Testis (tissue), 3 donors: ENCODE measurements around the gene PSMD13. TPM values are rescaled to one million over a fixed set of nuclear protein-coding genes. Genes with fewer than 3 reads are reported as not detected.

ENCODE experiments used
- DNase-seq: peaks from one replicate; pipeline ENCODE4 v3.0.0-alpha.2; 2019
- H3K27ac ChIP-seq, 2 donors: fragments of 200-600 bp; sonication (generic); one replicate each; pipeline ENCODE4 v1.5.1; 2019
- H3K27me3 ChIP-seq: fragments of 200-600 bp; sonication (generic); one replicate; pipeline ENCODE4 v1.5.1; 2019
- H3K36me3 ChIP-seq: fragments of 200-600 bp; sonication (generic); one replicate; pipeline ENCODE4 v1.5.1; 2017; ENCODE audit warnings: low read depth; ENCODE audit errors: missing control alignments
- H3K4me1 ChIP-seq: fragments of 200-600 bp; sonication (generic); one replicate; pipeline ENCODE4 v1.5.1; 2019
- H3K4me3 ChIP-seq, 2 donors: fragments of 200-600 bp; sonication (generic); one replicate each; pipeline ENCODE4 v1.5.1; 2017 to 2019
- H3K9me3 ChIP-seq: fragments of 200-600 bp; sonication (generic); one replicate; pipeline ENCODE4 v1.5.1; 2017
- POLR2A ChIP-seq: fragments of 450-650 bp; IDR thresholded peaks from one replicate; pipeline ENCODE4 v1.6.1; 2017; ENCODE audit warnings: antibody characterized with exemption, mild to moderate bottlenecking, moderate library complexity
- WGBS, 2 donors: methylation state at CpG; one replicate each; pipeline ENCODE4 v1.1.5; 2018; 5-methylcytosine and 5-hydroxymethylcytosine counted together
- intact Hi-C: fragments of 100-400 bp; cut with DNase I; formaldehyde crosslinking; loops from one replicate; pipeline ENCODE4 v1.15.1; 2023; ENCODE audit warnings: low total_unique reads
- polyA plus RNA-seq: library from polyadenylated mRNA; stranded (reverse); fragments of 350-450 nt; fragmentation: Illumina TruSeq; extraction: RNeasy Lipid Tissue Mini Kit (QIAGEN cat#74804); gene quantifications from one replicate; pipeline ENCODE4 v1.2.3, GENCODE V29; 2014; ENCODE audit warnings: low read depth, low replicate concordance; ENCODE audit not compliant: insufficient read depth
- total RNA-seq, 2 donors: library from RNA; depleted of rRNA; stranded (reverse); fragments of >200 nt; gene quantifications; one replicate each; pipeline ENCODE4 v1.2.3, GENCODE V29; 2016
- TF ChIP-seq, protein P1 (sequence below), 3 experiments: fragments of 450-650 bp in 2 of 3; fragments of 200-600 bp in 1 of 3; sonication (generic) in 1 of 3; IDR thresholded peaks; one replicate each; pipeline ENCODE4 v1.5.1; 2016 to 2019; ENCODE audit warnings: antibody characterized with exemption in 3 of 3, mild to moderate bottlenecking in 2 of 3, moderate library complexity in 1 of 3

The PSMD13 gene
- total and polyA plus RNA-seq, 3 donors from 2014 or later: 128 to 180 (median 133) TPM

DNA sequence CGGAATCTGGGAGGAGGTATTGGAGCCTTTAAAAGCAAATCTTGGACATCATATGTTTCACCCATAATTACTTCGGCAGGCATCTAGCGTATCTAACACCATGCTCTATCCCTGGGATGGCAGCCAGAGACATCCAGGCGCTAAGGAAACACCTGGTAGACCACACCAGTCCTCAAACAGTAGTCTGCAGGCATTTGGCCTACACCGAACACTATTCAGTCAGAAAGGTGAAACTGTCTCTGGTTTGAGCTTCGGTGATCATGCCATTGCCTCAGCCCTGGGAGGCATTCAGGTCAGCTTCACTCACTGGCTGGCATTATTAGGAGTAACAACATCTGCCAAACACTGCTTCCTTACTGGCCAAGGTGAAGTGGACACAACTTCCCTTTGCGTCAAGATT lies 12.4 kb upstream of the PSMD13 start:
- Histone ChIP-seq H3K27me3 (no peaks in the 10 kb centered on the region), H3K27ac (no peak overlapping the region), H3K9me3 (no peaks in the 10 kb centered on the region), H3K4me1 (no peaks in the 10 kb centered on the region), H3K36me3 (no peaks in the 10 kb centered on the region), H3K4me3 (no peak overlapping the region)
- no peak for TF ChIP-seq POLR2A
- TF ChIP-seq, protein P1, sequence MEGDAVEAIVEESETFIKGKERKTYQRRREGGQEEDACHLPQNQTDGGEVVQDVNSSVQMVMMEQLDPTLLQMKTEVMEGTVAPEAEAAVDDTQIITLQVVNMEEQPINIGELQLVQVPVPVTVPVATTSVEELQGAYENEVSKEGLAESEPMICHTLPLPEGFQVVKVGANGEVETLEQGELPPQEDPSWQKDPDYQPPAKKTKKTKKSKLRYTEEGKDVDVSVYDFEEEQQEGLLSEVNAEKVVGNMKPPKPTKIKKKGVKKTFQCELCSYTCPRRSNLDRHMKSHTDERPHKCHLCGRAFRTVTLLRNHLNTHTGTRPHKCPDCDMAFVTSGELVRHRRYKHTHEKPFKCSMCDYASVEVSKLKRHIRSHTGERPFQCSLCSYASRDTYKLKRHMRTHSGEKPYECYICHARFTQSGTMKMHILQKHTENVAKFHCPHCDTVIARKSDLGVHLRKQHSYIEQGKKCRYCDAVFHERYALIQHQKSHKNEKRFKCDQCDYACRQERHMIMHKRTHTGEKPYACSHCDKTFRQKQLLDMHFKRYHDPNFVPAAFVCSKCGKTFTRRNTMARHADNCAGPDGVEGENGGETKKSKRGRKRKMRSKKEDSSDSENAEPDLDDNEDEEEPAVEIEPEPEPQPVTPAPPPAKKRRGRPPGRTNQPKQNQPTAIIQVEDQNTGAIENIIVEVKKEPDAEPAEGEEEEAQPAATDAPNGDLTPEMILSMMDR (IDR thresholded peaks at IDR 0.05): no peak
- no peak for DNase-seq
- intact Hi-C loops: no loop called here
- WGBS, 2 donors: 89 to 94% methylated on average over 7 of the region's 7 CpGs

DNA sequence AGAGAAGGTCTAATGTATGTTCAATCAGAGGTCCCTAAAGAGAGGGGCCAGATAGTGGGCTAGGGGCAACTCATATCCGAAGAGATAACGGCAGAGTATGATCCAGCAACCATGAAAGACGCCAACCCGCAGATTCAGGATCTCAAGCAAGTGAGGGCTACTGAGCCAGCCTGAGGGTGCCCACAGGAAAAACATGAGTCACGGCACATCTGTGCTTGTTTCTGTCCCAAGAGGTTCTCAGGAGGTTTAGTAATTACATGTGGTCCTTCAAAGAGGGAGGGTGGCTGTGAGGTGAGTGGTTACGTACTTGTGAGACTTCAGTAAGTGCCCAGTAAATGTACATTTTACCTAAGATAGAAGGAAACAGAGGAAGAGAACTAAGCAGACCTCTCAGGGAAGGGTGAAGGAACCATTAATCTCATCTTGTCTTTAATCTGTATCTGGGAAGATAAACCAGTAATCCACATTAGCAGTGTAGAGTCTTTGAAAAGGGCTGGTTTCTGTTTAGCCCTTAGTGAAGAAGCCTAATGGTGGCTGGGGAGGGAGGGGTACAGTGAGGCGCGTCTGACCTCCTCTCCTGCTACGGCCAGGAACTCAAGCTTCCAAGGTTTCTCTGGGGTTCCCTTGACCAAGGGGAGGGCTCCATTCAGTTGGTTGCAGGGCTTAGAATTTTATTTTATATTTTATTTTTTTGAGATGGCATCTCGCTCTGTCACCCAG lies 10.9 kb upstream of the PSMD13 start:
- DNase-seq: no peak
- intact Hi-C loops: no loop called here
- no peak for TF ChIP-seq POLR2A
- TF ChIP-seq, protein P1 (IDR thresholded peaks at IDR 0.05): no peak
- 92 to 95% methylated on average over 10 of the region's 10 CpGs for WGBS, 2 donors
- H3K4me3 ChIP-seq: no peak overlapping the region
- no peak overlapping the region for H3K27ac ChIP-seq
- no peaks in the 10 kb centered on the region for H3K36me3 ChIP-seq
- no peaks in the 10 kb centered on the region for H3K9me3 ChIP-seq
- H3K27me3 ChIP-seq: no peaks in the 10 kb centered on the region
- H3K4me1 ChIP-seq: no peaks in the 10 kb centered on the region

DNA sequence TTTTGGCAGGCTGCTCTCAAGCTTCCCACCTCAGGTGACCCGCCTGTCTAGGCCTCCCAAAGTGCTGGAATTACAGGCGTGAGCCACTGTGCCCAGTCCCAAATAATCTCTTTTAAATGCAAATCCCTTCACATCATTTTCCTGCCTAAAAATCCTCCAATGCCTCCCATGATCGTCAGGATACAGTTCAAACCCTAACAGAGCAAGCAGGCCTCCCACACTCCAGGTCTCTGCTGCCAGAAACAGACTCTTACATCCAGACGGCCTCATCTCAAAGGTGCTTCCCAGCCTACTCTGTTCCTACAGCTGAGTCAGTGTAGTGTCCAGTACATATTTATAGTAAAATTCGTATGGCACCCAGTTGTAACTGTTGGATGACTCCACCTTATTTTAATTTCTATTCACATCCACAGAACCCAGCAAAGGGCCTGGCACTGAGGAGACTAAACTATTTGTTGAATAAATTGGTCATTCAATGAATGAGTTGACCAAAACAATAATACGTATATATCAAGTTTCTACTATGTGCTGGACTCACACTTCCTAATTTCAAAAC lies 8.9 kb upstream of the PSMD13 start:
- Histone ChIP-seq H3K27ac (no peak overlapping the region), H3K4me1 (no peaks in the 10 kb centered on the region), H3K36me3 (no peaks in the 10 kb centered on the region), H3K27me3 (no peaks in the 10 kb centered on the region), H3K9me3 (no peaks in the 10 kb centered on the region), H3K4me3 (no peak overlapping the region)
- no peak for DNase-seq
- intact Hi-C loops: no loop called here
- TF ChIP-seq, protein P1 (IDR thresholded peaks at IDR 0.05): no peak
- TF ChIP-seq POLR2A: no peak
- 84 to 89% methylated on average over 6 of the region's 6 CpGs for WGBS, 2 donors

DNA sequence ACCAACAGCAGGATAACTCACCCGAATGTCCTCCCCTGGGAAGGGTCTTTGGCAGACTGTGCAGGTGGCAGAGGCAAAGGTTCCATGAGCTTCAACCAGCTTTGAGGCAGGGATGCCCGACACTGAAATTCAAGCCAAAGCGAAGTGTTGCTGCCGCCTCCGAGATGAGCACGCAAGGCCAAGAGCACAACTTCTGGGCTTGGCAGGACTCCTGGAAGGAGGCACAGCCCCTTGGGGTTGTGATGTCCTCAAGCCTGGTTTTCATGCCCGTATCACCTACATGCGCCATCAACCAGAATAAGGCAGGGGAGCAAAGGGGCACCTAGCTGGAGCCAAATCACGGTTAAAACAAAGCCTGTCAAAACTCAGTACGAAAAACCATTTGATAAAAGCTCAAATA lies 6.3 kb upstream of the PSMD13 start:
- Histone ChIP-seq H3K9me3 (no peaks in the 10 kb centered on the region), H3K4me3 (no peak overlapping the region), H3K36me3 (no peaks in the 10 kb centered on the region), H3K4me1 (peaks cover 5% of the 10 kb centered on the region), H3K27me3 (no peaks in the 10 kb centered on the region), H3K27ac (no peak overlapping the region)
- no peak for DNase-seq
- no peak for TF ChIP-seq POLR2A
- TF ChIP-seq, protein P1 (IDR thresholded peaks at IDR 0.05): no peak
- intact Hi-C loops: no loop called here
- 96% methylated on average over 10 of the region's 10 CpGs for WGBS, 2 donors
